GM19455 (cell line): ENCODE results near the gene XPNPEP1.

Experiments used
- ATAC-seq: cut with Tn5 transposase; IDR thresholded peaks from one replicate; pipeline ENCODE4 v1.9.1; 2021; ENCODE audit not compliant: unreplicated experiment

Gene XPNPEP1

GRCh38 chr10:109895095-109895818 lies 28.1 kb downstream of the XPNPEP1 start:
- ATAC-seq, result no peak

GRCh38 chr10:109894516-109894915 lies 28.8 kb downstream of the XPNPEP1 start:
- no peak for ATAC-seq

DNA sequence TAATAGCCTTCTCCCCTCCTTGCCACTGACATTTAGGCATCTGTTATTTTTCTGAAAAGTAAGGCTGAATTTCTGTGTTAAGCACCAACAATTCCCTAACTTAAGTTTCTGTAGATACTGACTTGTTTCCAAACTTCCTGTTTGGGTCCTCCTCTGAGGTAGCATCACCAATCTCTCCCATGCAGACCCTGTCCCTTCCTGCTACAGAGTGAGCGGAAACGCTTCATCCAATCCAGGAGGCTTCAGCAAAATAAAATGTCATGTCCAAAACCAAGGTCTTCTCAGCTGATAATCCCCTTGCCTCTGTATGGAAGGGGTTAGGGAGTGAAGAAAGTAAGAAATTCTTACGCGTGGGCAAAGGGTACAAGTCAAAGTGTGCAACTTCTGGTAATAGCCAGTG lies 29.9 kb downstream of the XPNPEP1 start:
- ATAC-seq, result no peak

DNA sequence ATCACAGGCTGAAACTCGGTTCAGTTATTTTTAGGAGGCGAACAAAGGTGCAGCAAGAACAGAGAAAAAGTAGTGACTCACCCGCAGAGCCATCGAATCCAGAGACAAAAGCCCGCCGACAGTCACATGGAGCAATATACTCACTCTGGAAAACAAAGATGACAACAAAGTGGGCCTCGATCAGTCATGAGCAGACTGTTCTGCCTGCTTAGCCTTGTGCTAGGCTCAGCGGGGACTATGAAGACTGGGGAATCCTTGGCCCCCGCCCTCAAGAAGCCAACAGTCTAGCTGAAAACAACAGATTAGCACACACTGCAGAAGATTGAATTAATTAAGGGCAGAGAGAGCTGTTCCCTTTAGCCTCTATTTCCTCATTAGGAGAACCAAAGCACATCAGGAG lies 30.4 kb downstream of the XPNPEP1 start:
- ATAC-seq, result no peak

DNA sequence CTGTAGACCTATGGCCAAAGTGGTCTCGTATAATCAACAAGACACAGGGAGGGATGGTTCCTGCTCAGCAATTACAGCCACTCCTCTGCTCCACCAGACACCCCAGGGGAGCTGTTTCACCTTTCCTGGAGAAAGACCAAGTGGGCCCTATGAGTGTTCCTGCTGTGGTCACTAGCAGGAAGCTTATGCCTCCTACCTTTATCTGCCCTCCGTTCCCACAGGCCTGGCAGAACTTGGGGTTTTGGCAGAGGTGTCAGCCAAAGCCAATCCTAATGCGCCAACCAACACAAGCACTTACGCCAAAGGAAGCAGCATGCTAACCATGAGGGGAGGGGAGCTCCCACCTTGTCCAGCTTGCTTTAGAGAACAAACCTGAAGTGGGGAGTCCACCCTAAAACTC lies 31.2 kb downstream of the XPNPEP1 start:
- no peak for ATAC-seq

- no peak for ATAC-seq
Measured at GRCh38 chr10:109891105-109891504, 32.2 kb downstream of the XPNPEP1 start.

GRCh38 chr10:109889867-109890266 lies 33.4 kb downstream of the XPNPEP1 start:
- ATAC-seq, result no peak

DNA sequence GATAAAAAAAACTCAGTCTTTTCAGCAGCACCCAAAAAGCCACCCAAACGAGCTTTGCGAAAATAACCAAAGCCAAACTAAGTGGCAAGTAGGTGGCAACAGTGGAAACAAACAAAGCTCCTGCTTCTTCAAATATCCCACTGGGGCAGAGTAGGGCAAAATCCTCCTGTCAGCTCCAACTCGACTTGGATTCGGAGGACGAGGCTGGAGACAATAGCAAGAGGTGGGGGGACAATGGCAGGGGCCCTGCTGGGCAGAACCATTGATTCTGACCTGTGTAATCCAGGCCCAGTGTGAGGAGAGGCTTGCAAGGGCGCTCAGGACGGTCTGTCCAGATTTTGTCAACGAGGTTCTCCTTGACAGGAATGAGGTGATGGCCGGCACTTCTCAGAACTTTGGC lies 35.5 kb downstream of the XPNPEP1 start:
- no peak for ATAC-seq

- ATAC-seq, result no peak
Measured at GRCh38 chr10:109887243-109887642, 36.1 kb downstream of the XPNPEP1 start.

GRCh38 chr10:109886781-109887140 lies 36.5 kb downstream of the XPNPEP1 start:
- no peak for ATAC-seq

DNA sequence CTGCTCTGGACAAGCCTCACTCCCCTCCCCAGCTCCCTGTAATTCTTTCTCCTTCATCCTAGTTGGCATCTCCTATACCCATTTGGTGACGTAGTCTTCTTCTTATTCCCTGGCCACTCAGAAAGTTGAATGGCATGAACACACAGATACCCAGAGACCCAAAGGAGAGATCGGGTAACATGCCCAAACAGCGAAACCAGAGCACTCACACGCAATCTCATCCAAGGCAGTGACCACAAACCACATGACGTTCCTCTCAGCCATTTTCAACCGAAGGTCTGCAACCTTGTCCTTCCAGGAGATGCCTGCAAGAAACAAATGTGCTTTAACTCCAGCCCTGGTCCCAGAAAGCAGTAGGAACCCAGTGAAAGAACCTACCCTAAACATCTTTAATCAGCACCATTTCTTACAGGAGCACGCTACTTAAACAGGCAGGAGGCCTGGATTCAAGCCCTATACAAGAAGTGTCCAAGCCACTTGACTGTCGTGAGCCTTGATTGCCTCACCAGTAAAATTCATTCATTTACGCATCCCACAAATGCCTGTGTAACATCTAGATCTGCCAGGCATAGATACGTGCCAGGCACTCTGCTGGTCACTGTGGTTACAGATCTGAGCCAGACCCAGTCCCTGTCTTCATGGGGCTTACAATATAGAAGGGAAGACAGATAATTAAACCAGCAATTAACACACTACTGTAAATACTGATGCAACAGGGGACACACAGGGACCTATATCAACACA lies 37.1 kb downstream of the XPNPEP1 start:
- ATAC-seq, result no peak

DNA sequence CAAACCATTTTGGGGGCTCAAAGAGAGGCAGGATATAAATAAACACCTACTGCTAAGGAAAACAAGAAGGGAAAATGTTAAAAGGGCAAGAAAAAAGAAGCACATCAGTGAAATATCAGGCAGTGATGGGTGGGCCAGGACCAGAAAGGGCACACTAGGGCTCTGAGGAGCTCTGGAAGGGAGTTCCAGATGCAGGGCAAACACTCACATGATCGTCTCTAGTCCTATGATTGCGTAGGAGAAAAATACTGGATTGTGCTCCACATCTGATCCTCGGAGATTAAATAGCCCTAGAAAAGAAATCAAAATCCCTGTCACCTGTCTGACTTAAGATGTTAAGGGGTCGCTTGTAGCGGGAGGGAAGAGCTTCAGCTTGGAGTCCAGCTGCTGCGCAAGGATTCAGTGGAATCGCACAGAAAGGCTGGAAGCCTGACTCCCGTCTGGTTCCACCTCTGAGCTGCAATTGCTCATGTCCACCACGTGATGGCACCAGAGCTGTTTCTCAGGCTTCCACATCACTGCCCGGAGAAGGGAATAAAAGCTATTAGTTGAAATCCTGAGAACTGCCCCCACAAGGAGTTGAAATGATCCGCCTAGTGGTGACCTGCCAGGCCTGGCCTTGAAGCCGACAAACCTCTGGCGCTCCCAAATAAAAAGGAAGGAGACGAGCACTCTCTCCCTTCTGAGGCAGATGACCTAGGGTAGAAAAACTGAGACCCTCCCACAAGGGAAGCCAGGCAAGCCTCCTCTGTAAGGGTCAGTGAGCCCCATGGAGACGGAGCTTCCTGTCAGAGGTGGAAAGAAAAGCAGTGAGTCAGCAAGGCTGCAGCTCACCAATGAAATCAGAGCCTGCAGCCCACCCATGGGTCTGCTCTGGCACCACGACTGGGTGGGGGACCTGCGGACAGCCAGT lies 39.2 kb downstream of the XPNPEP1 start:
- peak; percentile 70 for ATAC-seq

- no peak for ATAC-seq
Measured at GRCh38 chr10:109882251-109883057, 40.9 kb downstream of the XPNPEP1 start.

- no peak for ATAC-seq
Measured at GRCh38 chr10:109881769-109882057, 41.6 kb downstream of the XPNPEP1 start.

DNA sequence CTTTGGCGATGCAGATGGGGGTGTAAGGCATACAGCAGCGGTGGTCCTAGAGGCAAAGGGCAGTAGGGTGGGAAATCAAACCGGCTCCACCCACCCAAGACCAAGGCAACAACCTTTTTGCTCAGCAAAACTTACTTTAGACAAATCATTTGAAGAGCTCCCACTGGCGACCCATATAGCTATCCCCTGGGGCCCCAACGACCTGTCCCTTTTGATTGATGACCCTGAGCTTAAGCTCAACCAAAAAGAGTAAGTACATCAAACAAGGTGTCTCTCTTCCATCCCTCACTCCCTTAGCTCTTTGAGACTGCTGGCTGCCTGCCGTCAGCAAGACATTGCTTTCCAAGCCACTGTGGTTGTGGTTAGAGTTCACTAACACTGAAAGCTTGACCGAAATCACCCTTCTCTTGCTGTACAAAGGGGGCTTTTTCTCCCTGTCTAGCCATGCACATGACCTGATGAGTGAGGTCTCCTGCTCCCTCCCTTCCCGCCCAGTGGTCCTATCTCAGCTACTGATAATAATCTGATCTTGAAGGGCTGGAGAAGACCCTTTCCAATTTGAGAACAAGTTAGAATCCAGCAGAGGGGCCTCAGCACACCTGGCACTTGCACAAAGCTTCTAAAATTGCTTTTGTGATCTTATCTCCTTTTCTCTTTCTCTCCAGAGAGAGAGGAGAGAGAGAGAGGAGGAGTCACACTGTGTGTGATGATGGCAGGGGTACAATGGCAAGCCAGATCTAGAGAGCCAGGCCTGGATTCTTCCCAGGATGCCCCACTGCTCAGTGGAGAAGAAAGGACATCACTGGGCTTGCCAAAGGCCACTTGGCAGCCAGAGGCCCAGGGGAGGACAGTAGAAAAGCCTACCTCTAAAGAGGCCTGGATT lies 42.2 kb downstream of the XPNPEP1 start:
- ATAC-seq, result peak; percentile 70

DNA sequence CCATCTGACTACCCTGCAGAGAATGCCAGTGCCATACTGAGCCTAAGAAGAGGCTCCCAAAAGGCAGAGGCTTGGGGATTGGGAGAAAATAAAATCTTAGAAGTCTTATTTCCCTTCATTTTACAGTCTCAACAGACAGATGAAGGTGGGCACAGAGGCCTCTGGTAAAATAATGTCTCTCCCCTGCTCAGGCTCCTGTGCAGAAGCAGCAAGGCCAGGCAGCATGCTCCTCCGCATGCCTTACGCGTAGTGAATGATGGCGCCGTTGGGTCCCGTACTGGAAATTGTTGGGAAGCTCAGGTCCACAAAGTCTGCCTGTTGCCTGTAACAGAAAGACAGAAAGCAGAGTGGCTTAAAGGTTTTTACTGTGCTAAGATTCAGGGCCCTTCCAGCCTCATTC lies 45.8 kb downstream of the XPNPEP1 start:
- no peak for ATAC-seq

GRCh38 chr10:109875828-109876821 lies 47.2 kb downstream of the XPNPEP1 start:
- ATAC-seq, result no peak

GRCh38 chr10:109875151-109875568 lies 48.2 kb downstream of the XPNPEP1 start:
- ATAC-seq, result no peak

GRCh38 chr10:109871476-109871875 lies 51.8 kb downstream of the XPNPEP1 start:
- no peak for ATAC-seq
